ENCODE data around the gene HOXB1. TPM values are rescaled to one million over a fixed set of nuclear protein-coding genes. Genes with fewer than 3 reads are reported as not detected.

The HOXB1 gene
- 1 to 10 TPM in 1 of 3 donors, under 1 TPM in 2; 0.16 to 1.0 (median 0.83) TPM for polyA plus RNA-seq (ENCODE audit: insufficient read length in 3 of 3)
- long read RNA-seq, donor 1, result 0 reads
- long read RNA-seq, donor 2, result 0 reads
- long read RNA-seq, donor 3, result 0 reads
- long read RNA-seq, donor 4, result 0 reads
- long read RNA-seq, donor 5, result 0 reads
- long read RNA-seq, donor 6, result 0 reads
- long read RNA-seq, donor 7, result 0 reads
- long read RNA-seq, donor 8, result 0 reads
- long read RNA-seq, donor 9, result 0 reads
- long read RNA-seq, donor 10, result 0 reads
- long read RNA-seq, donor 11, result 0 reads
- long read RNA-seq, donor 12, result 0 reads
- long read RNA-seq, donor 13, result 0 reads
- long read RNA-seq, donor 14, result 0 reads
- long read RNA-seq, donor 15, result 0 reads
- long read RNA-seq, donor 16, result 0 reads

- no peak for DNase-seq
Observed at GRCh38 chr17:48530887-48531272, at the start of gene HOXB1. Gene HOXB1 (minus strand): TSS chr17:48531011. CDS start chr17:48530904, 107 bp downstream.

- DNase-seq, result no peak
Observed at GRCh38 chr17:48579760-48580554, 49.1 kb upstream of the HOXB1 start.

- DNase-seq, result no peak
Observed at GRCh38 chr17:48579471-48579759, 48.6 kb upstream of the HOXB1 start.

GRCh38 chr17:48578616-48579470 is 48.0 kb upstream of the HOXB1 start:
- DNase-seq, result no peak

GRCh38 chr17:48577946-48578615 is 47.3 kb upstream of the HOXB1 start, which contains the start of gene HOXB4:
Gene HOXB4 (minus strand): TSS chr17:48578350. CDS start chr17:48578319, 31 bp downstream.
- DNase-seq, result peak; percentile 90

- peak; percentile 96 for DNase-seq
Observed at GRCh38 chr17:48577330-48577945, 46.6 kb upstream of the HOXB1 start.

GRCh38 chr17:48576479-48577309 is 45.9 kb upstream of the HOXB1 start:
- no peak for DNase-seq

- no peak for DNase-seq
Observed at GRCh38 chr17:48575673-48576478, 45.1 kb upstream of the HOXB1 start.

- DNase-seq, result no peak
Observed at GRCh38 chr17:48575066-48575582, 44.3 kb upstream of the HOXB1 start.

- no peak for DNase-seq
Observed at GRCh38 chr17:48574505-48575065, 43.8 kb upstream of the HOXB1 start.

GRCh38 chr17:48571826-48572417 is 41.1 kb upstream of the HOXB1 start:
- no peak for DNase-seq

GRCh38 chr17:48571024-48571818 is 40.4 kb upstream of the HOXB1 start:
- no peak for DNase-seq

GRCh38 chr17:48570325-48571023 is 39.7 kb upstream of the HOXB1 start:
- DNase-seq, result no peak

- DNase-seq, result no peak
Observed at GRCh38 chr17:48569674-48570324, 39.0 kb upstream of the HOXB1 start.

- no peak for DNase-seq
Observed at GRCh38 chr17:48569240-48569582, 38.4 kb upstream of the HOXB1 start.

GRCh38 chr17:48568499-48569239 is 37.9 kb upstream of the HOXB1 start:
- DNase-seq, result no peak
